H9 (cell line): ENCODE results near the gene PIGBOS1. TPM values are rescaled to one million over a fixed set of nuclear protein-coding genes. Genes with fewer than 3 reads are reported as not detected.

Experiments used
- DNase-seq: peaks from one replicate; pipeline ENCODE4 v3.0.0-alpha.2; 2017
- H2AFZ ChIP-seq: one replicate; pipeline ENCODE4 v1.6.1; 2013; ENCODE audit warnings: mild to moderate bottlenecking, low read length, control low read depth, moderate library complexity
- H2AK5ac ChIP-seq: 2 replicates; pipeline ENCODE4 v1.6.1; 2013; ENCODE audit warnings: low read length, control low read depth, mixed read lengths; ENCODE audit not compliant: insufficient read length
- H2BK120ac ChIP-seq: one replicate; pipeline ENCODE4 v1.6.1; 2013; ENCODE audit warnings: low read depth, mild to moderate bottlenecking, low read length, control low read depth, inconsistent platforms; ENCODE audit not compliant: poor library complexity, severe bottlenecking
- H2BK12ac ChIP-seq: 2 replicates; pipeline ENCODE4 v1.6.1; 2013; ENCODE audit warnings: low read length, control low read depth, mixed read lengths, low read depth; ENCODE audit not compliant: insufficient read length
- H2BK15ac ChIP-seq: 2 replicates; pipeline ENCODE4 v1.6.1; 2013; ENCODE audit warnings: low read depth, low read length, control low read depth
- H2BK20ac ChIP-seq: one replicate; pipeline ENCODE4 v1.6.1; 2013; ENCODE audit warnings: low read depth, mild to moderate bottlenecking, low read length, control low read depth, inconsistent platforms; ENCODE audit not compliant: poor library complexity, severe bottlenecking
- H2BK5ac ChIP-seq: 2 replicates; pipeline ENCODE4 v1.6.1; 2013; ENCODE audit warnings: low read length, control low read depth, mixed read lengths; ENCODE audit not compliant: insufficient read length
- H3K14ac ChIP-seq: 2 replicates; pipeline ENCODE4 v1.6.1; 2013; ENCODE audit warnings: low read length, control low read depth; ENCODE audit not compliant: insufficient read depth
- H3K18ac ChIP-seq: 2 replicates; pipeline ENCODE4 v1.6.1; 2013; ENCODE audit warnings: low read depth, mild to moderate bottlenecking, mixed read lengths, low read length, control low read depth; ENCODE audit not compliant: insufficient read length
- H3K23ac ChIP-seq: 2 replicates; pipeline ENCODE4 v1.6.1; 2013; ENCODE audit warnings: low read length, control low read depth, mixed read lengths, low read depth; ENCODE audit not compliant: insufficient read length
- H3K23me2 ChIP-seq: 2 replicates; pipeline ENCODE4 v1.6.1; 2013; ENCODE audit warnings: low read depth, mild to moderate bottlenecking, mixed read lengths, low read length, control low read depth; ENCODE audit not compliant: insufficient read length, poor library complexity, severe bottlenecking
- H3K27ac ChIP-seq: 2 replicates; pipeline ENCODE4 v1.5.1; 2013; ENCODE audit warnings: low read length, control low read depth, mixed read lengths, low read depth; ENCODE audit not compliant: insufficient read length
- H3K27me3 ChIP-seq: 2 replicates; pipeline ENCODE4 v1.6.1; 2013; ENCODE audit warnings: low read length, control low read depth, inconsistent platforms; ENCODE audit not compliant: insufficient read depth
- H3K4ac ChIP-seq: 2 replicates; pipeline ENCODE4 v1.6.1; 2013; ENCODE audit warnings: low read depth, mild to moderate bottlenecking, control low read depth, inconsistent platforms, low read length, moderate library complexity
- H3K4me1 ChIP-seq: 2 replicates; pipeline ENCODE4 v1.6.1; 2013; ENCODE audit warnings: low read length, control low read depth, inconsistent platforms; ENCODE audit not compliant: insufficient read depth
- H3K4me2 ChIP-seq: 2 replicates; pipeline ENCODE4 v1.6.1; 2013; ENCODE audit warnings: low read length, control low read depth, mixed read lengths; ENCODE audit not compliant: insufficient read length, insufficient read depth
- H3K56ac ChIP-seq: 2 replicates; pipeline ENCODE4 v1.6.1; 2013; ENCODE audit warnings: low read depth, mild to moderate bottlenecking, mixed read lengths, low read length, control low read depth; ENCODE audit not compliant: insufficient read length
- H3K79me1 ChIP-seq: 2 replicates; pipeline ENCODE4 v1.6.1; 2013; ENCODE audit warnings: low read depth, mild to moderate bottlenecking, moderate library complexity, low read length, control low read depth, inconsistent platforms; ENCODE audit not compliant: insufficient read depth, poor library complexity, severe bottlenecking
- H3K79me2 ChIP-seq: 2 replicates; pipeline ENCODE4 v1.6.1; 2013; ENCODE audit warnings: low read length, control low read depth, inconsistent platforms; ENCODE audit not compliant: insufficient read depth
- H3K9ac ChIP-seq: 2 replicates; pipeline ENCODE4 v1.6.1; 2013; ENCODE audit warnings: low read length, control low read depth, mixed read lengths; ENCODE audit not compliant: insufficient read length; ENCODE audit errors: extremely low read depth
- H3K9me3 ChIP-seq: one replicate; pipeline ENCODE4 v1.6.1; 2013; ENCODE audit warnings: low read depth, low read length, inconsistent platforms; ENCODE audit not compliant: control insufficient read depth
- H3T11ph ChIP-seq: one replicate; pipeline ENCODE4 v1.6.1; 2013; ENCODE audit warnings: mild to moderate bottlenecking, low read length, control low read depth, inconsistent platforms
- H4K20me1 ChIP-seq: one replicate; pipeline ENCODE4 v1.6.1; 2013; ENCODE audit not compliant: control insufficient read depth, insufficient read length, insufficient read depth
- H4K5ac ChIP-seq: 2 replicates; pipeline ENCODE4 v1.6.1; 2013; ENCODE audit warnings: low read depth, mild to moderate bottlenecking, mixed read lengths, low read length, control low read depth; ENCODE audit not compliant: insufficient read length
- H4K8ac ChIP-seq: replicated peaks from 2 replicates; pipeline ENCODE4 v1.6.1; 2013; ENCODE audit warnings: low read length, control low read depth, mixed read lengths, low read depth; ENCODE audit not compliant: insufficient read length
- H4K91ac ChIP-seq: 2 replicates; pipeline ENCODE4 v1.6.1; 2013; ENCODE audit warnings: low read depth, mild to moderate bottlenecking, moderate library complexity, mixed read lengths, low read length, control low read depth; ENCODE audit not compliant: insufficient read length
- H3K27ac Mint-ChIP-seq, 3 experiments: 2 replicates in 2 of 3; 3 replicates in 1 of 3; pipeline ENCODE4 v1.8.0; 2020 to 2021; ENCODE audit warnings: mixed read lengths in 3 of 3, mild to moderate bottlenecking in 1 of 3, moderate library complexity in 1 of 3
- H3K27me3 Mint-ChIP-seq: 2 replicates; pipeline ENCODE4 v1.8.0; 2021; ENCODE audit warnings: low read depth, mild to moderate bottlenecking, moderate library complexity, mixed read lengths
- H3K36me3 Mint-ChIP-seq, 3 experiments: 2 replicates in 2 of 3; 3 replicates in 1 of 3; pipeline ENCODE4 v1.8.0; 2020 to 2021; ENCODE audit warnings: low read depth in 3 of 3, mixed read lengths in 3 of 3; ENCODE audit not compliant: insufficient read depth in 1 of 3
- H3K4me1 Mint-ChIP-seq, 2 experiments: 2 replicates each; pipeline ENCODE4 v1.8.0; 2020; ENCODE audit warnings: mixed read lengths in 2 of 2
- H3K4me3 Mint-ChIP-seq, 2 experiments: 2 replicates in 1 of 2; 3 replicates in 1 of 2; pipeline ENCODE4 v1.8.0; 2020 to 2021; ENCODE audit warnings: mild to moderate bottlenecking in 2 of 2, mixed read lengths in 2 of 2, moderate library complexity in 1 of 2
- H3K9me3 Mint-ChIP-seq, 2 experiments: 2 replicates in 1 of 2; 3 replicates in 1 of 2; pipeline ENCODE4 v1.8.0; 2020; ENCODE audit warnings: mild to moderate bottlenecking in 2 of 2, mixed read lengths in 2 of 2, moderate library complexity in 1 of 2
- WGBS: extraction: QIAGEN DNeasy Blood & Tissue Kit; methylation state at CpG from one replicate; pipeline ENCODE4 v1.1.7; 2013; ENCODE audit warnings: missing lambda C conversion rate, low lambda C conversion rate, mixed read lengths; ENCODE audit not compliant: insufficient read length; ENCODE audit errors: extremely low coverage; 5-methylcytosine and 5-hydroxymethylcytosine counted together
- total RNA-seq: library from RNA; stranded (reverse); gene quantifications from 2 replicates; pipeline ENCODE4 v1.2.1, GENCODE V29; 2021
- TF ChIP-seq, protein P1 (sequence below): fragments of 200-600 bp; sonication (generic); conservative IDR thresholded peaks from 3 replicates; pipeline ENCODE4 v1.8.0; 2021; ENCODE audit warnings: antibody characterized with exemption, mild to moderate bottlenecking

The PIGBOS1 gene
- total RNA-seq, 1 experiment from 2014 or later: 10.4 TPM

DNA sequence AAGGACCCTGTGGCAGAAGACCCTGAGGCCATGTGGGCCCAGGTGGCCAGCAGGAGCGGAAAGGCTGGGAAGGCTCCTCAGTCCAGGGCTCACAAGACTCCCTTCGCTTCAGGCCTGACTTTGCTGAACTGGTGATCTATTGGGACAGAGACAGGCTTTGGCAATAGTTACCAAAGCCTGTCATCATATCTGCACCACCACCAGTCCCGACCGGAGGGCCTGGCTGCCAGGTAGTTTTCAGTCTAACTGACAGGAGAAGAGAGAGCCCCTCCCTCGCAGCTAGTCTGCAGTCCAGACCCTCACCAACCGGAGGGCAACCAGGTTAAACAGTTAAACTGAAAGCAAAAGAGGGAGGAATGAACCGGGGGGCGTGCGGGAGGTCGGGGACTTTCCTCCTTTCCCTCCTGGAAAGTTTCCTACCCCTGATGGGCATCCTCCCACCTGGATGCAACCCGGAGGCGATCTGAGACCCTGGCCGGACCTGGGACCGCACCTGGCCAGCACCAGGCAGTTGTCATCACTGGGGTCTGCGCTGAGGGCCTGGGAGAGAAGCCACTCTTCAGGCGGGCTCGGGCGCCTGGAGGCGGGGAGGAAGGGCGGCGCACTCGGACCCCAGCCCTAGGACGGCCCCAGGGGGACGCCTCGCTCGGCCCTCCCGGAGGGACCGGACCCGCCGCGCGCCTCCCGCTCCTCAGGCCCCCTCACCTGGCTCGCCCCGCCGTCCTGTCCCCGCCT lies 29.7 kb downstream of the PIGBOS1 start:
- Histone ChIP-seq H3T11ph (no peak overlapping the region), H3K27me3 (no peaks in the 10 kb centered on the region), H2BK15ac (no peak overlapping the region), H3K9me3 (no peaks in the 10 kb centered on the region), H3K4me2 (peak overlapping the region; percentile 73), H2BK5ac (no peak overlapping the region), H2BK12ac (no peak overlapping the region), H4K5ac (no peak overlapping the region), H3K9ac (peak overlapping the region; percentile 11), H3K23me2 (peaks cover 12% of the 10 kb centered on the region), H3K18ac (no peak overlapping the region), H3K79me1 (no peaks in the 10 kb centered on the region), H4K20me1 (no peaks in the 10 kb centered on the region), H3K79me2 (no peaks in the 10 kb centered on the region), H3K14ac (0 out of 2 replicates have a peak overlapping the region, but pooled peaks have one; percentile 31), H3K4me1 (no peaks in the 10 kb centered on the region), H4K8ac (no peak overlapping the region), H3K4ac (no peak overlapping the region), H3K56ac (no peak overlapping the region), H2BK20ac (no peak overlapping the region), H2AFZ (no peak overlapping the region), H3K27ac (no peak overlapping the region), H3K23ac (no peak overlapping the region), H4K91ac (no peak overlapping the region), H2AK5ac (no peak overlapping the region), H2BK120ac (no peak overlapping the region)
- H3K9me3 Mint-ChIP-seq: no peaks in the 10 kb centered on the region
- H3K27me3 Mint-ChIP-seq: peaks cover 5% of the 10 kb centered on the region
- peak; percentile 47 for DNase-seq
- H3K4me3 Mint-ChIP-seq: peak overlapping the region; percentile 74 to 83
- TF ChIP-seq, protein P1, sequence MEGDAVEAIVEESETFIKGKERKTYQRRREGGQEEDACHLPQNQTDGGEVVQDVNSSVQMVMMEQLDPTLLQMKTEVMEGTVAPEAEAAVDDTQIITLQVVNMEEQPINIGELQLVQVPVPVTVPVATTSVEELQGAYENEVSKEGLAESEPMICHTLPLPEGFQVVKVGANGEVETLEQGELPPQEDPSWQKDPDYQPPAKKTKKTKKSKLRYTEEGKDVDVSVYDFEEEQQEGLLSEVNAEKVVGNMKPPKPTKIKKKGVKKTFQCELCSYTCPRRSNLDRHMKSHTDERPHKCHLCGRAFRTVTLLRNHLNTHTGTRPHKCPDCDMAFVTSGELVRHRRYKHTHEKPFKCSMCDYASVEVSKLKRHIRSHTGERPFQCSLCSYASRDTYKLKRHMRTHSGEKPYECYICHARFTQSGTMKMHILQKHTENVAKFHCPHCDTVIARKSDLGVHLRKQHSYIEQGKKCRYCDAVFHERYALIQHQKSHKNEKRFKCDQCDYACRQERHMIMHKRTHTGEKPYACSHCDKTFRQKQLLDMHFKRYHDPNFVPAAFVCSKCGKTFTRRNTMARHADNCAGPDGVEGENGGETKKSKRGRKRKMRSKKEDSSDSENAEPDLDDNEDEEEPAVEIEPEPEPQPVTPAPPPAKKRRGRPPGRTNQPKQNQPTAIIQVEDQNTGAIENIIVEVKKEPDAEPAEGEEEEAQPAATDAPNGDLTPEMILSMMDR: no peak
- H3K4me1 Mint-ChIP-seq: peaks cover 10 to 16% of the 10 kb centered on the region in 2 experiments; a peak in 3 of 4 replicates
- H3K36me3 Mint-ChIP-seq: no peaks in the 10 kb centered on the region; a peak in 1 of 7 replicates
- no peak overlapping the region for H3K27ac Mint-ChIP-seq
- WGBS: no CpG with 5 or more reads among the region's 37 CpGs
